DMS53 (cell line): ENCODE data around the gene BACH2.

Source experiments
- DNase-seq: peaks from one replicate; lab custom pipeline; 2025; lab: John Stamatoyannopoulos, UW

Gene BACH2

GRCh38 chr6:90277302-90278011, 19.2 kb downstream of the BACH2 start:
- DNase-seq = no peak

GRCh38 chr6:90274451-90275030, 22.1 kb downstream of the BACH2 start:
- no peak for DNase-seq

GRCh38 chr6:90273863-90274262, 22.8 kb downstream of the BACH2 start:
- DNase-seq = no peak

GRCh38 chr6:90272895-90273294, 23.7 kb downstream of the BACH2 start:
- no peak for DNase-seq

DNA sequence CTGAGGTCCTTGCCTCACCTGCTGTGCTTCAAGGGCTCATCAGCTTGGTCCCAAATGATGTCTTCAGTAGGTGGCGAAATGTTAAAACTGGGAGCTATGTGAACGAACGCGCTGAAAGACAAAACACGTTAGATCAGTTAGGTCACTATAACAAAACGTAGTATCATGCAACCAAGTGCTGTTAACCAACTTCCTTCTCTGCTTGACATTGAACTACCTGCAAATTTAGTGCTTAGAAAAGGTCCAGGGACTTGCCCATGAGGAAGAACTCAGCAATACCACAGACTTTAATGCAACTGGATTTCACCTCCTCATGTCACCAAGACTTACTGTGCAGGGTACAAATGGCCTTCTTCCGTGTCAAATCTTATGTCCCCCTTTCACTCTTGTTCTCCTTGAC, 24.8 kb downstream of the BACH2 start:
- no peak for DNase-seq

GRCh38 chr6:90269334-90269733, 27.3 kb downstream of the BACH2 start:
- no peak for DNase-seq

- DNase-seq = no peak
Measured at GRCh38 chr6:90268178-90268577, 28.5 kb downstream of the BACH2 start.

DNA sequence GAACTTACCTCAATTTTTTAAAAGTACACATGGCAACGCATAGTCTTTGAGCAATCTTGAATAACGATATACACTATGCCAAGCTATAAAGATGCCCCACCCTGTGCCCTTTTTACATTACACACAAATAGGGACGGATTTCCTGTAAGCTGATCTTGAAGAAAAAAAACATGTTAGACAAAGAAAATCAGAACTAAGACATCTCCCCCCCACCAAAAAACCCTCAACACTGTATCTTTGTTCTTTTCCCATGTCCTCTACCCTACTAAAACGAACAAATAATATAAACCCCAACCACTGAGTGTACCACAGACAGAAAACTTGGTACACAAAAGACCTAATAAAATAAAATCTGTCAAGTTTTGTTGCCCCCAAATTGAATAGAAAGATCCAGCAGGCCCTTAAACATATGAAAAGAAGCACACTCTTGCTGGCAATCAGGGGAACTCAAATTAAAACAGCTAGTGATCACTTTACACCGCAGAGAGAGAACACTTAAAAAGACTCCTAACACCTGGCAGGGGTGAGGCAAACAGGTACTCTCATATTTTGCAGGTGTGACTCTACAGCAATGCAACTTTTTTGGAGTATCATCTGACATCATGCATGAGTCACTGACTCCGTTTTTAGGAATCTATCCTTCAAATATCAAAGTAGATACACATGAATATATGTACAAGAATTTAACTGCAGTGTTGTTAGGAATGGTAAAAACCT, 29.6 kb downstream of the BACH2 start:
- peak; percentile 22 for DNase-seq

GRCh38 chr6:90264561-90264960, 32.1 kb downstream of the BACH2 start:
- DNase-seq = no peak

- no peak for DNase-seq
Measured at GRCh38 chr6:90263633-90264032, 33.0 kb downstream of the BACH2 start.

DNA sequence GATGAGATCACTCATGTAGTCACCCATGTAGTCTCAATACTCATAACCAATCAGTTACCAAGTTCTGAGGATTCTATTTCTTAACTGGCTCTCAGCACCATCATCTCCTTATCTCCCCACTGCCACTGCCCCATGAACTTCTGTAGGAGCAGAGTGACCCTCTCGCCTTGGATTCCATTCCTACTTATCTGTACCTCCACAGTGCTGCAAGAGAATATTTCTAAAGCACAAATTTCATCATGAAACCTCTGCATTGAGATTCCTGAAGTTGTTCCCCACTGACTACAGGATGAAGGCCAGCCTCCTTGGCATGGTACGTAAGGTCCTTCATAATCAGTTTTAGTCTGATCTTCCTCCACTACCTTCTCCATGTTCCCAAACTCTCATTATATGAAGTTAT, 34.8 kb downstream of the BACH2 start:
- DNase-seq = no peak

DNA sequence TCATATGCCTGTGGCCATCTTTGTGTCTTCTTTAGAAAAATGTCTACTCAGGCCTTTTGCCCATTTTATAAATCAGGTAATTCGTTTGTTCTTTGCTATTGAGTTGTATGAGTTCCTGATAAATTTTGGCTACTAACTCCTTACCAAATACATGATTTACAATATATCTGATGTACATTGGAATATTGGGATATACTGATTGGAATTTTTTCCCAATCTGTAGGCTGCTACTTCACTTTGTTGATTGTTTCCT, 39.2 kb downstream of the BACH2 start:
- DNase-seq = no peak

DNA sequence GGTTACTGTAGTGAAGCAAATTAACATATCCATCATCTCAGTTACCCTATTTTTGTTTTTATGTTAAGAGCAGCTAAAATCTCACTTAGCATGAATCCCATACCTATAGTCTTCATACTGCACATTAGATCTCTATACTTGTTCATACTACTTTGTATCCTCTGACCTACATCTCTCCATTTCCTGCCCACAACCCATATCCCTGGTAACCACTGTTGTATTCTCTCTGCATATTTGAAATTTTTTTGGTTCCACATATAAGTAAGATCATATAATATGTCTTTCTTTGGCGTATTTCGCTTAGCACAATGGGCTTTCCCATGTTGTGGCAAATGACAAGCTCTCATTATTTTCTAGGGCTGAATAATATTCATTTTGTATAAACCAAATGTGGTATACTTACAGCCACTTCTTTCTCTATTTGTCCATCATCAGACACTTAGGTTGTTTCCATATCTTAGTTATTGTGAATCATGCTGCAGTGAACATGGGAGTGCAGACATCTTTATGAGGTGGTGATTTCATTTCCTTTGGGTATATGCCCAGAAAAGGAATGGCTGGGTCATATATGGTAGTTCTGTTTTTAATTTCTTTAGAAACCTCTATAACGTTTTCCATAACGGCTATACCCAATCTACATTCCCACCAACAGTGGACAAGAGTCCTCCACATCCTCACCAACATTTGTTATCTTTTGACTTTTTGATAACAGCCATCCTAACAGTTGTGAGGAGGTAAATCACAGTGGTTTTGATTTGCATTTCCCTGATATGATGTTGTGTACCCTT, 39.8 kb downstream of the BACH2 start:
- DNase-seq = no peak

DNA sequence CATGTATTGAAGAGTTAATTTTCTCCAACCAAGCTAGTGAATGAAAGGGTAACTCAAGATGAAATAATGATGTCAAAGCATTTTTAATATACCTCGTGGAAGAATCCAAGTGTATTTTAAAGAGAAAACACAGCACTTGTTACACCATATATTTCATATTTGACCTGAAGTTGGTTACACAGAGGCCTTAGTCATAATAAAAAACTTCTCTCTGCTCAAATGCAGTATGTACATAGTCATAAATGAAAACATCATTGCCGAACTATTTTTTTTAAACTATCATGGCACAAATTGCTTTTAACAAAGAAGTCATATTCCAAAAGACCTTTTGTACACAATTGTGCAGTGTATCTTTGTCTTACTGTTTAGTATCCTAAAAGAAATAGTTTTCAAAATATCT, 43.0 kb downstream of the BACH2 start:
- no peak for DNase-seq

DNA sequence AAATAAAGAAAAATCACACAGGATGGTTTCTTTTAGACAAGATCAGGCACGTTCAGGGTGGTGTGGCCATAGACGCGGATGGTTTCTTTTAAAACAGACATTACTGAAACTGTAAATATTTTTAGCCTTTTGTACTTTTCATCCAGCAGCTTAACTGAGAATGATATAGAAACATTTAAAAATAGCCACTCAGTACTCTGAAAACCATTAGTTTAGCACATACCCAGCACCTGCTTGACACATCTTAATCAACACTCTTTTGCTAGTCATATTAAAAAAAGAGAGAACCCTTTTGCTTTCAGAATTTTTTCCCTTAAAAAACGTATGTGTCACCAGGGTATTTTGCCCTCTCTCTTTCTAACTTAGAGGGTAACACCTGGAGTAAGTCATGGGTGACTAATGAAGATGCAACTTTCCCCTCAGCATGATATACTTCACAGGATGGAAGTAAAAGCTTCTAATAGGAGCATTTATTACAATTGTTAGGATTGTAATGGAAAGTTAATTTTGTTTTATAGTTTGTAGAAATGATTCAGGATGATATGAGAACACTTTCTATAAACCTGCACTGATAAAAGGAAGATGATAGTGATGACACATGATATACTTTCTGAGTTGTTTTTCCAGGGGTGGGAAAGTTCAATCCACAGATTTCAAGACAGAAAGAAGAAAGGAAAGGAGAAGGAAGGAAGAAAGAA, 45.2 kb downstream of the BACH2 start:
- DNase-seq = no peak

GRCh38 chr6:90250405-90250804, 46.2 kb downstream of the BACH2 start:
- no peak for DNase-seq

DNA sequence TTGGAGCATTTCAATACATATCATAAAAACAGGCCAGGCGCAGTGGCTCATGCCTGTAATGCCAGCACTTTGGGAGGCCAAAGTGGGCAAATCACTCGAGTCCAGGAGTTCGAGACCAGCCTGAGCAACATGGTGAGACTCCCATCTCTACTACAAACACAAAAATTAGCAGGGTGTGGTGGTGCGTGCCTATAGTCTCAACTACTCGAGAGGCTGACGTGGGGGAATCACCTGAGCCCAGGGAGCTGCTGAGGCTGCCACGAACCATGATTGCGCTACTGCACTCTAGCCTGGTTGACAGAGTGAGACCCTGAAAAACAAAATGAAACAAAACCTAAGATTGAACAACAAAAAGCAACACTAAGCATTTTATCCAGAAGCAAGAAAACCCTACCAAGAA, 47.2 kb downstream of the BACH2 start:
- no peak for DNase-seq

DNA sequence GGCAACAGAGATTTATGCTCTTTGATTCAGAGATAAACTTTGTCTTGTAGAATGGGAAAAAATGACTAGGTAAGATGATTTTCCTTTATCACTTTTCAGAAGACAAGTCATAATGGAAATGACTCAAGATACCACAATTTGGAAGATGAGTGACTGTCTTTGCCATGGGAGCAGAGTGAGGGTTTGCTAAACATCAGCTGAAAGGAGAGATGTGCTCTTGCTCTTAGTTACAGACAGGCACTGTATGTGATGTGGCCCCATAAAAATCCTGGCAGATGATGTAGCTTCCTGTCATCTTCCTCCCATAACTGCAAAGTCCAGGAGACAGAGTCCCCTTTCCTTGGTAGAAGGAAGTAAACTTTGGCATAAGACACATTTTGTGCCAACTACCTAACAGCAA, 47.6 kb downstream of the BACH2 start:
- DNase-seq = no peak

- no peak for DNase-seq
Measured at GRCh38 chr6:90247262-90247661, 49.4 kb downstream of the BACH2 start.

GRCh38 chr6:90241229-90241880, 55.3 kb downstream of the BACH2 start:
- DNase-seq = peak; percentile 8

GRCh38 chr6:90238496-90239266, 58.0 kb downstream of the BACH2 start:
- DNase-seq = peak; percentile 3
